ENCODE results near the gene POLA1. TPM values are rescaled to one million over a fixed set of nuclear protein-coding genes. Genes with fewer than 3 reads are reported as not detected.

Gene POLA1
- total RNA-seq, 4 donors from 2014 or later, result 10.1 to 15.3 (median 13.1) TPM

- TF ChIP-seq EP300 (IDR thresholded peaks at IDR 0.05), result no peak
- DNase-seq (ENCODE audit: low spot score in 2 of 2), result no peak
- peaks cover 31% of the 10 kb centered on the region for H3K4me1 ChIP-seq
- no peaks in the 10 kb centered on the region for H3K36me3 ChIP-seq
- H3K27me3 ChIP-seq, result peaks cover 97% of the 10 kb centered on the region
- H3K27ac ChIP-seq, result no peak within 1 kb of the TSS
- H3K9me3 ChIP-seq, result no peaks in the 10 kb centered on the region
- H3K4me3 ChIP-seq, result no peak within 1 kb of the TSS
- 45% methylated on average over 21 of the region's 58 CpGs for WGBS
These were observed 322.0 kb downstream of the POLA1 start, which contains the start of gene ARX for GRCh38 chrX:25015486-25016360. Gene ARX, minus strand, starts transcription at chrX:25015965. Its CDS starts 228 bp downstream, at chrX:25015737.

GRCh38 chrX:25016361-25016671 lies 322.6 kb downstream of the POLA1 start:
- Histone ChIP-seq H3K4me3 (no peak overlapping the region), H3K9me3 (no peaks in the 10 kb centered on the region), H3K27me3 (peaks cover 97% of the 10 kb centered on the region), H3K27ac (no peak overlapping the region), H3K4me1 (peaks cover 35% of the 10 kb centered on the region), H3K36me3 (no peaks in the 10 kb centered on the region)
- WGBS, result 50% methylated on average over 19 of the region's 20 CpGs
- DNase-seq (ENCODE audit: low spot score in 2 of 2), result no peak
- TF ChIP-seq POLR2AphosphoS5 (IDR thresholded peaks at IDR 0.05), result no peak
- TF ChIP-seq CTCF (IDR thresholded peaks at IDR 0.05), result no peak
- TF ChIP-seq POLR2A (IDR thresholded peaks at IDR 0.05), result no peak
- TF ChIP-seq EP300 (IDR thresholded peaks at IDR 0.05), result no peak

GRCh38 chrX:25016938-25017598 lies 323.4 kb downstream of the POLA1 start:
- no peak overlapping the region for H3K27ac ChIP-seq
- peaks cover 97% of the 10 kb centered on the region for H3K27me3 ChIP-seq
- no peak overlapping the region for H3K4me3 ChIP-seq
- no peaks in the 10 kb centered on the region for H3K36me3 ChIP-seq
- 35% methylated on average over 17 of the region's 17 CpGs for WGBS
- TF ChIP-seq EP300 (IDR thresholded peaks at IDR 0.05), result no peak
- no peak for TF ChIP-seq POLR2A (IDR thresholded peaks at IDR 0.05)
- TF ChIP-seq POLR2AphosphoS5 (IDR thresholded peaks at IDR 0.05), result no peak
- TF ChIP-seq CTCF (IDR thresholded peaks at IDR 0.05), result no peak
- DNase-seq (ENCODE audit: low spot score in 2 of 2), result no peak
- H3K9me3 ChIP-seq, result no peaks in the 10 kb centered on the region
- peaks cover 35% of the 10 kb centered on the region for H3K4me1 ChIP-seq

GRCh38 chrX:25017667-25018247 lies 324.0 kb downstream of the POLA1 start:
- Histone ChIP-seq H3K4me3 (no peak overlapping the region), H3K9me3 (no peaks in the 10 kb centered on the region), H3K36me3 (no peaks in the 10 kb centered on the region), H3K27me3 (peaks cover 97% of the 10 kb centered on the region), H3K4me1 (peaks cover 28% of the 10 kb centered on the region), H3K27ac (no peak overlapping the region)
- no peak for DNase-seq (ENCODE audit: low spot score in 2 of 2)
- 35% methylated on average over 32 of the region's 32 CpGs for WGBS
- TF ChIP-seq CTCF (IDR thresholded peaks at IDR 0.05) (no peak), POLR2A (IDR thresholded peaks at IDR 0.05) (no peak), EP300 (IDR thresholded peaks at IDR 0.05) (no peak), POLR2AphosphoS5 (IDR thresholded peaks at IDR 0.05) (no peak)

- H3K4me1 ChIP-seq, result peaks cover 25% of the 10 kb centered on the region
- H3K36me3 ChIP-seq, result no peaks in the 10 kb centered on the region
- no peak overlapping the region for H3K27ac ChIP-seq
- H3K27me3 ChIP-seq, result peaks cover 99% of the 10 kb centered on the region
- H3K9me3 ChIP-seq, result no peaks in the 10 kb centered on the region
- no peak for DNase-seq (ENCODE audit: low spot score in 2 of 2)
- 35% methylated on average over 3 of the region's 3 CpGs for WGBS
- TF ChIP-seq POLR2A (IDR thresholded peaks at IDR 0.05), result no peak
- TF ChIP-seq POLR2AphosphoS5 (IDR thresholded peaks at IDR 0.05), result no peak
- TF ChIP-seq CTCF (IDR thresholded peaks at IDR 0.05), result no peak
- no peak for TF ChIP-seq EP300 (IDR thresholded peaks at IDR 0.05)
- H3K4me3 ChIP-seq, result no peak overlapping the region
These were observed 325.0 kb downstream of the POLA1 start for GRCh38 chrX:25018682-25019081.
